Body of pancreas (tissue), 4 donors: ENCODE measurements around the gene MGMT.

Experiments
- POLR2A ChIP-seq, 3 donors: fragments of 450-650 bp; IDR thresholded peaks; one replicate each; pipeline ENCODE4 v1.6.1; 2016; ENCODE audit warnings: antibody characterized with exemption in 3 of 3, mild to moderate bottlenecking in 2 of 3
- TF ChIP-seq, protein P1 (sequence below), 7 experiments: fragments of 450-650 bp in 4 of 7; fragments of 200-600 bp in 3 of 7; sonication (generic) in 3 of 7; IDR thresholded peaks; one replicate each; pipeline ENCODE4 v1.5.1; 2016 to 2019; ENCODE audit warnings: antibody characterized with exemption in 7 of 7

DNA sequence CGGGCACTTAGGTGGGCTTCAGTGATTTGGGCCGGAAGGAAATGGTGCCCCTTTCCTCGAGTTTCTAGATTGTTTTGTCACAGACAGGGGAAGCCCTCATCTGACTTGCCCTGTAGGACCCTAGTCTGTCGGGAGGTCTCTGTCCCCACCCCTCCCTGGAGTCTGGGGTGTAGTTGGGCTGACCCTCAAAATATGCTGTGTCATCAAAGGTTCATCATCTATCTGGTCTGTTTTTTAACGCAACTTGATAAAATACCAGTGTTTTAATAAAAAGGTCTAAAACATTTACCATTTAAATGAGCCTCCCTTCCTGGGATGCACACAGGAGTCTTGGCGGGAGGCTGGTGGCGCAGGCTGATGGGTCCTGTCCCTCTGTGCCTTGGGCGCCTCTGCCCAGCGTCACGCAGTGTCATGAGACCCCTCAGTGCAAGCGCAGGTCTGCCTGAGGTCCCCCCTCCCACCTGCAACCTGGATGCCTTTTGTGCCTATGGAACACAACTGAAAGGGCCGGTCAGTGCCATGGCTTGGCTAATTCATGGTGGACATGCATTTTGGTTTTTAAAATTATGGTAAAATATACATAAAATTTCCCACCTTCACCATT is 146.4 kb downstream of the MGMT start:
- TF ChIP-seq, protein P1, sequence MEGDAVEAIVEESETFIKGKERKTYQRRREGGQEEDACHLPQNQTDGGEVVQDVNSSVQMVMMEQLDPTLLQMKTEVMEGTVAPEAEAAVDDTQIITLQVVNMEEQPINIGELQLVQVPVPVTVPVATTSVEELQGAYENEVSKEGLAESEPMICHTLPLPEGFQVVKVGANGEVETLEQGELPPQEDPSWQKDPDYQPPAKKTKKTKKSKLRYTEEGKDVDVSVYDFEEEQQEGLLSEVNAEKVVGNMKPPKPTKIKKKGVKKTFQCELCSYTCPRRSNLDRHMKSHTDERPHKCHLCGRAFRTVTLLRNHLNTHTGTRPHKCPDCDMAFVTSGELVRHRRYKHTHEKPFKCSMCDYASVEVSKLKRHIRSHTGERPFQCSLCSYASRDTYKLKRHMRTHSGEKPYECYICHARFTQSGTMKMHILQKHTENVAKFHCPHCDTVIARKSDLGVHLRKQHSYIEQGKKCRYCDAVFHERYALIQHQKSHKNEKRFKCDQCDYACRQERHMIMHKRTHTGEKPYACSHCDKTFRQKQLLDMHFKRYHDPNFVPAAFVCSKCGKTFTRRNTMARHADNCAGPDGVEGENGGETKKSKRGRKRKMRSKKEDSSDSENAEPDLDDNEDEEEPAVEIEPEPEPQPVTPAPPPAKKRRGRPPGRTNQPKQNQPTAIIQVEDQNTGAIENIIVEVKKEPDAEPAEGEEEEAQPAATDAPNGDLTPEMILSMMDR (IDR thresholded peaks at IDR 0.05): no peak
- no peak for TF ChIP-seq POLR2A (IDR thresholded peaks at IDR 0.05)
